NCI-H446 treated with DMSO at 0.1 percent for 48 hours (cell line): Measurements from ENCODE around the gene VASN.
A peak's percentile ranks its signal among the peaks of the same experiment; 100 is the strongest.

Experiments used
- DNase-seq: peaks from one replicate; lab custom pipeline; 2025; lab: John Stamatoyannopoulos, UW

Gene VASN

DNA sequence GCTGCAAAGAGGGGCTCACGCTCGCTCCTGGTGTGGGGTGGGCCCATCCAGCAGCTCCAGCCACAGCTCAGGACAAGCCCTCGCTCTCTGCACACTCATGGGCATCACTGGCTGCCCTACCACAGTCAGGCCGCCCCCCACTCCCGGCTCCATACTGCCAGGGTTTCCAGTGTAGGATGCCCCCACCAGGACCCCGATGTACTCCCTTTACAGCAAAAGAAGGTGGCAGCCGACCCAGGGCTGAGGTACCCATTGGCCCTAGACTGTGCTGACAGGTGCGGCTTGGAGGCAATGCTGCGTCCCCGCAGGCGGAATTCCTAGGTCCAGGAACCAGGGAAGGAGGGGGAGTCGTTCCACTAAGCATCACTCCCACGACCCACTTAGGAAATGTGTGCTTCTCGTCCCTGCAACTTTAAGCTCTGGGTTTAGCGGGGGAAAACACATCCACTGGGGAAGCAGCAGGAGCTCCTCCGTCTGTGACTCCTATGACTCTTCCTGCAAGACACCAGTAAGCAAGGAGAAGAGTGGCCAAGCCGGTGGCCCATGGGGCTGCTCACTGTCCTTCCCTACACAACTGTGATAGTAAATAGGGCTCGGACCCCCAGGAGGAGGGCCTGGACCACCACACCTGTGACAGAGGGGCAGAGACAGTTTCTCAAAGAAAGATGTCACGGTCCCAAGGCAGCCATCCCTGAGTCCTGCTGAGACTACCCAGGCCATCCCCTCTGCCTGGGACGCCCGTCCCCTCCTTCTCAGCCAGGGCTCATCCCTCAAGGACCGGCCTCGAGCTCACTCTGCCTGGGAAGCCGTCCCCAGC, 31.7 kb downstream of the VASN start:
- no peak for DNase-seq

DNA sequence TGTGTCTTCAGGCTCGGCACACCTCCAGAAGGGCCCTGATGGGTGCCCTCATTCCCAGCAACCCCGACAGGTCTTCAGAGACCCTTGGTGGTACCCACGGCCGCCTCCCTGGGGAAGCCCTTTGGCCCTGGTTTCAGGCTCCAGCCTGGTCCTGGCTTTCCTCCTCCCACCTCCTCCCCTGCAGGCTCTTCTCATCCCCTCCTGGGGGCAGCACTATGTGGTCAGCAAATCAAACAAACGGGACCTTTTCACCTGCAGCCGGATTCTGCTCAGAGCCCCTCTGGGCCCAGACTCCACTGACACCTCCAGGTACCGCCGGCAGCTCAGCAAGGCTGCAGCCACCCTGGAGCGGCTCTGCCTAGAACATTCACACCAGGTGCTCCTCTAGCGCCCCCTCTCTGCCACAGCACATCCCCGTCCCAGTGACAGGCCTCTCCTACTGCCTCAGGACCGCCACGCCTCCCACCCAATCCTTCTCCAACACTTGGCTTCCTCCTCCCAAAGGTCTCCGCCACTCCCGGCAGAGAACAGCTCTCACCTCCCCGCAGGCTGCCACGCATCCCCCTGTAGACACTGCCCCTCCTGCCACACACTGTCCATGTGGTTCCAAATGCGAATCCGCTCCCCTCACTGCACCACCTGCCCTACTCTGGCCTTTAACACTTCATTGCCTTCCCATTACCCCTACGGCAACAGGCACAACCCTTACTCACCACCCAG, 32.8 kb downstream of the VASN start:
- DNase-seq = no peak

DNA sequence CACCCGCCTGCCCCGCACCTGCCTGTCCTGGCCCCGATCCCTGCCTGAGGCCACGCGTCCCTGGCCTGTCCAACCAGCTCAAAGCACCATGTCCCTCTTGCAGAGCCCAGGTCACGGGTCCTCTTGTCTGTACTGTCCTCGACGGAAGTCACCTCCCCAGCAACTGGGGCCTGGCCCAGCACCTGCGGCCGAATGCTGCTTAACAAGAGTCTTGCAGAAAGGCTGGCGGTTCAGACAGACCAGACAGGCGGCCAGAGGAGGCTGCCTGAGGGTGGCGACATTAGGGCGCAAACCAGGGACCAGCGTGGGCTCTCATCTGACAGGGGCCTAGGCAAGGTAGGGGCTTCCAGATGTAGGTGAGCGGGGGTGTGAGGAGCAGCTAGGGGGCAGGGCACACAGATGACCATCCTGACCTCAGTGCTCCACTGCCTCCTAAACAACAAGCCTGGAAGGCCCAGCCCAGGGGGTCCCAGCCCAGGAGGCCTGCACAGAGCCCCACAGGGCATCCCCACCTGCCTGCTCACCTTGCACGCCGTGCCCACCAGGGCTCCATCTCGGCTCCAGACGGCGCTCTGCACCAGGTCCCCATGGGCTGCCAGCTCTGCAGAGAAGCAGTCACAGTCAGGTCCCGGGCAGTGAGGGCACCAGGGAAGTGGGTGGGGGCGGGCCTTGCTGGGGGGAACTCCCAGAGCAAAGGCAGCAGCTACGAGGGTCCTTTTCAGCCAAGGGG, 33.5 kb downstream of the VASN start:
- DNase-seq = no peak

DNA sequence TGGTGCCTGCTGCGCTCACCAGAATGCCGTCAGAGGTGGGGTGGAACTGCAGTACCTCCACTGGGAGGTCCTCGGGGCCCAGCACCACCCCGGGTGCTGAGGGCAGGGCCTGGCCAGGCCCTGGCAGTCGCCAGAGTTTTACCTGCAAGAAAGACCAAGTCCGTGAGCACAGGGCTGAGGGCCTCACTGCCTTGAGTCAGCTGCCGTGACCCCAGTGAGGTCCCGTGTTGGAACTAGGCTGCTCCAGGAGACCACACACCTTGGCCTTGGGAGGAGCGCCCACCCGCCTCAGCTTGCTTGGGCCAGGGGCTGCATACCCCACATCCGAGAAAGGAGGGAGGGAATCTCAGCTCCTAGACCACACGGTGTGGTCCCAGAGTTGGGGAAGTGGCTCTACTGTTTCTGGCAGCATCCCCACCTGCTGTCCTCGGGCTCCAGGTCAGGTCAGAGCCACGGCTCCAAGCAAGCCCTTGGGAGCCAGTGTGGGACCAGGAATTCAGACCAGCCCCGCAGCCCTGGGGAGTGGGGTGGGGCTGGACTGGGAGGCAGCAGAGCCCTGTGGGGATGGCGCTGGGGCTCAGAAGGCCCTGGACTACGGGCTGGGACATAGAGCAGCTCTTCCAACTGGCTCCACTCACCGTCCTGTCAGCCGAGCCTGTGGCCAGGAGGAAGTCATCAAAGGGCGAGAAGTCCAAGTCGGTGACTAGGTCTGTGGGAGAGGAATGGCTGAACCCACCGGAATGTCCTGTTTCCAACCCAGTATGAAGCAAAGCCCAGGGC, 36.1 kb downstream of the VASN start:
- no peak for DNase-seq

DNA sequence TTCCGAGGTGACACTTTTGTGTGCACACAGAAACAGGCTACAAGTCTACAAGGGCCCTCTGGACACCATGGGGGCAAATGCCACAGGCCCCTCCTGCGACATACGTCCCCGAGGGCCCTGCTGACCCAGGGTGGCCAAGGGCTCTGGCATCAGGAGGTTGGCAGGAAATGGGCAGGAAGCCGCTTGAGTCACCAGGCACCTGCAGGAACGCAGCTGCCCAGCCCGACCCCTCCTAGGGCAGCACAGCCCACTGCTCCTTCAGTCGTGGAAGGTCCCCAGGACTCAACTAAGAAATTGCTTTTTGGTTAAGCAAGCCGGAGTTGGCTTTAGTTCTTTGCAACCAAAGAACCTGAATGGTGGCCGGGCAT, 36.7 kb downstream of the VASN start:
- no peak for DNase-seq

DNA sequence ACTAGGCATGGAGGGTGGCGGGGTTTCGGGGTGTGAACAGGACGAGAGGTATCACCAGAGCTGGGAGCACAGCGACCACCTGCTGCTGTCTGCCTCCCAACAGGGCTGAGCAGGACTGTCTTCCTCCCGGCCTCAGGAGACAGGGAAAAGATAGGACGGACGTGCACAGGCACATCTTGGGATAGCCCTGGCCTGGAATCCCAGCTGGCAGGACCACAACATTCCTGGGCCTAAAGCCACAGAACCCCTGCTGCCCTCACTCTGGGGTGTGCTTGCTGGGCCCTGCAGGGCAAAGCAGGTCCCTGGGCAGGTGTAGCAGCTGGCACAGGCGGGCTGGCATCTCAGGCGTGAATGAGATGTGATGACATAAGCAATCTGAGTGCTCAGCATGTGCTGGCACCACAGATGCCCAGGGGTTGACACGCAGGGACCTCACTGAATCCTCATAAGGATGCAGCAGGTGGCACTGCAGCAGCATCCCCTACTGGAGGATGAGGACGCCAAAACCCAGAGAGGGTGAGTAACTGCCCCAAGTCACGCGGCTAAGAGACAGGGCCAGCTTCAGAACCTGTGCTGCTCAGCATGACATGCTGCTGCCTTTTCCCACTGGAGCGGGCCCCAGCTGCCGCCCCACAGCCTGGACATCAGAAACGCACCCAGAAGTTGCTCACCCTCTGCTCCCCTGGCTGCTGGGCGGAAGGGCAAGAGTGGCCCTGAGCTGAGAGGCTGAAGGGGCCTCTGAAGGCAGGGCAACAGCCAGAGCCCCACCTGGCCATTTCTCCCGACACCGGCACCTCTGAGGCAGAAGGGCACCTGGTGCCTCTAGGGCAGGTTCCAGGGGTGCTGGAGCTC, 37.7 kb downstream of the VASN start:
- no peak for DNase-seq

DNA sequence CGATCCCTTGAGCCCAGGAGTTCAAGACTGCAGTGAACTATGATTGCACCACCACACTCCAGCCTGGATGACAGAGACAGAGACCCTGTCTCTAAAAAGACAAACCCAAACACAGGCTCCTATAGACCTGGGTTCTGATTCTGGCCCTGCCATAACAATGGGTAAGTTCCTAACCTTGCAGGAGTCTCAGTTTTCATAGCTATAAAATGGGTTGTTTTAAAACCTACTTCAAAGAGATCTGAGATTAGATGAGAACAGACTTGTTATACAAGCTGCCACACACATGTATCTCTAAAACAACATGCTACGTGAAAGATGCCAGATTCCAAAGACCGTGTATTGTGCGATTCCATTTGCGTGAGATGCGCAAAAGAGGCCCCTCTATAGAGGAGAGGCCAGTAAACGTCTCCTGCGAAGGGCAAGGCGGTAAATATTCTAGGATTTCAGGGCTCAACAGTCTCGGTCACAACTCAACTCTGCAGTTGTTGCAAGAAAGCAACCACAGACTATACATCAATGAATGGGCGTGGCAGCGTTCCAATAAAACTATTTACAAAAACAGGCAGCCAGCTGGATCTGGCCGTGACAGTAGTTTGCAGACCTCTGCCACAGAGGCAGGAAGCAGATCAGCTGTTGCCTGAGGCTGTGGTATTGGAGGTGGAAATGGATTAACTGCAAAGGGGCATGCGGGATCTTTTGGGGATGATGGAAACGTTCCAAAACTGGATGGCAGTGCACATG, 38.9 kb downstream of the VASN start:
- DNase-seq = peak; percentile 9

DNA sequence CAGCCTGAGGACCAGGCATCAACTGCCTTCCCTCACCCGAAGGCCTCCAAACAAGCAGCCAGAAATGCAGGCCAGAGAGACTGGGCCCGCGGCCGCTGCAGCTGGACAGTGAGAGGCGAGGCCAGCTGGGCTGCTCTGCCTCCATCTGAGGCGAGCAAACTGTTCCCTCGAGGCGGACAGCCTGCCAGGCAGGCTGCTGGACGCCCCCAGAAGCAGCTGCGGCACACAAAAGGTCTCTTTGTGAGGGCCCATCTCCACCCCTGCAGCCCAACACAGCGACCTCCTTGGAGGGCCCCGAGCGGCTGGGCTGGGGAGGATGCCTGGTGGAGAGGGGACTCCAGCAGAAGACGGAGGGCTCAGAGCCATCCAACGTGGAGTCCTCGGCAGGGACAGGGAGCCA, 40.0 kb downstream of the VASN start:
- no peak for DNase-seq

DNA sequence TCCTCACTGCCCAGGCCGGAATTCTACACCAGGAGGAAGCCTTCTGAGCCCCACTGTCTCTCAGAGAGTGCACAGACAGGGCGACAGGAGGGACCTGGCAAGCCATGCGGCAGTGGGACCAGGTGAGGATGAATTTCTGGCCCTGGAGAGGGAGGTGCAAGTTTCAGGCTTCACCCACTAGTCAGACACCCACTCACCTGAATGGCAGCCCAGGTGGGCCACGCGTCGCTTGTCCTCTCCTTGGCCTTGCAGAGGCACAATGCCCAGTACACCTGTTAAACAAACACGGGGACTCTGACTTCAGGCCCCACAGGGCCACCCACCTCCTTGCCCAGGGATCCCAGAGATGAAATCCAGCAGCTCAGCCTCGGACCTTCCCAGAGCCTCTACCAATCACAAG, 40.5 kb downstream of the VASN start:
- no peak for DNase-seq

DNA sequence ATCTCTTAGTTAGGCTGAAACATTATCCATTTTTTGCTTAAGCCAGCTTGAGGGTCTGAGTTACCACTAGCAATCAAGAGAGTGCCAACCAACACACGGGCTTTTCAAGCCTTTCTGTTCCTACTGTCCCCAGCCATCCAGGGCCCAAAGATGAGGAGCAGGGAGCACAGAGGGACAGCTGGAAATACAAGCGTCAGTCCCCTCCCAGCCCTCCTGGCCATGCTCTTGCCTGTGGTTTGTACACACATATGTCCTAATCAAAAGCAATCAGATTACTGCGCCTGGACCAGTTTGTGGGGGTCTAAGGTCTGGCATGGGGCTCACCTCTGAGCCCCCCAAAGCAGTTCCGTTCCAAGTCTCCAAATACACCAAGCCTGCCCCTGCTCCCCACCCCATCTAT, 41.2 kb downstream of the VASN start:
- DNase-seq = no peak

DNA sequence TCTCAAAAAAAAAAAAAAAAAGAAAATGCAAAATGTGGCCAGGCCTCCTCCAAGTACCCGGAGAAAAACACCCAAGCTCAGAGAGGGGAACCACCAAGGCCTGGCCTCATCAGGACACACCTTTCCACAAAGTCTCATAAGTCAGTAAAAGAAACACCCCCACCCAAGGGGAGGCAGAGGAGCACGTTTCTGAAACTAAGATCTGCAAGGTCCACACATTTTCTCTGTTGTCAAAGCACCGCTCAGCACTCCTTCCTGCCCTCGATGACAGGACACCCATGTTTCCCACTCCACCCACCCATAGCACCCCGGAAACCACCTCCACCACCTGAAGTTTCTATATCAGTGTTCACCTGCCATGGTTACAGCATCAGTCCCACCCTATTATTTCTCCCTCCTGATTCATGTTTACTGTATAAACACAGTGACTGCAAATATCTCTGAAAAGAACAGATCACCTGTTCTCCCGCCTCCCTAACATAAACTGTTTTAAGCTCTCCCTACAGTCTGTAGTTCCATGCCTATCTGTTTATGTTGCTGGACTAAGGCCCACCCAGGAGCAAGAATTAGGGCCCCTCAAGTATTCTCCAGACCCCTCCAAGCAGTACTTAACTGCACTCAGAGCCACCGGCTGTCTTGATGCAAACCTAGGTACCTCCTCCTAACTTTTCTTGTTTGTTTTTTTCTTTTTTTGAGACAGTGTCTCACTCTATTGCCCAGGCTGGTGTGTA, 42.7 kb downstream of the VASN start:
- no peak for DNase-seq

DNA sequence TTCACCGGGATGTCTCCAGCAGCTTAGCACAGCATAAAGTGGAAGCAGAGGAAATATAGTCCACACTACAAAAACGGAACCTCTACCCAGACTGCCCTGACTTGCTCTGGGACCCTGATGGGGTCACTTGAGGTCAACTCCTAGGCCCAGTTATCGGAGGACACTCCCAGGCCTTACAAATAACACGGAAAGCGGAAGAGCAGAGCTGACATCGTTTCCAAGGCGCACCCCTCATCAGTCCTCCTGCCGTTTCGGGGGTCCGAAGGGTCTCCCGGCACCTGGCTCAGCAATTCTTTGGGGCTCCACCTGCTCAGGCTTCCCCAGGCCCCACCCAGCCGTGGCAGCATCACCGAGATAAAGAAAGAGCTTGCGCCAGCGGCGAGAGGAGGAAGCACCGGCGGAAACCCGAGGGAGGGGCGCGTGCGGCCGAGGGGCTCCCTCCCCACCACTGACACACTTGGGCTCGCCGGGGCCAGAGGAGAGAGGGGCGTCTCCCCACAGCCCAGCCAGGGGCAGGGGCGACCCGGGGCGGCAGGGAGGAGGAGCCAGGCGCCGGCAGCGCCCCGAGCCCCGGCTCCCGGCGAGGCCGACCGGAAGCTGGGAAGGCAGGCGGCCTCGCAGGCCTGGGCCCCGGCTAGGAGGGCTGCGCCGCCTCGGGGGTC, 44.0 kb downstream of the VASN start:
- no peak for DNase-seq

DNA sequence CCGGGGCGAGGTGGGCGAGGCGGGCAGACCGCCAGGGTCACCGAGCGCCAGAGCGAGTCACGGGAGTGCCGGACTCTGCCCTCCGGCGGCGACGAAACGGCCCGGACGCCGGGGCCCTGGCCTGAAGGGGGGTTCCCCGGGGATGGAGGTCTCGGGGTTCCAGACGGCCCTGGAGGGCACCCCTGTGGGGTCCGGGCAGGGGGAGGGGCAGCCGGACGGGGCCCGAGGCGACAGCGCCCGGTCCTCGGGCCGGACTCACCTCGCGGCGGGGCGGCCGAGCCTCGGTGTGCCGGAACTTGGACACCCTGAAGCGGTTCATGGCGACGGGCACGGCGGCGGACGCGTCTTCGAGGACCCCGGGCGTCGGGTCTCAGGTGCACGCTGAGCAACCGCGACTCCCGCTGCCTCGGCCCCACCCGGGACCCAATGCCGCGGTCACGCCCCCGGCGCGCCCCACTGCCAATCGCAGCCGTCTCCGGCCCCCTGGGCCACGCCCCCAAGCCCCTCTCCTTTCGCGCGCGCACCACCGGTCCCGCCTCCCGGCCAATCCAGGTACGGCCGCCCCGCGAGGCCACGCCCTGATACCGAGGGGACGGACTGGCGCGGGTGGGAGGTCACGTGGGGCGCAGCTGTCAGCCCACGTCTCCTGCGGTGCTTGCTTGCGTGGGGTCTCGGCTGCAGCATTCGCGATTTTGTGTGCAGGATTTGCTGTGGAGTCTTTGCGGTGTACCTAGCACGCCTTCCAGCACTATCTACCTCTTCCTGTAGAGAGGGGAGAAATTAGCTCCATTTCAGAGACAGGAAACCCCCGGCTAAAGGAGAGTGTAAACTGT, 44.8 kb downstream of the VASN start, which contains the start of gene CORO7:
TSS of gene CORO7 (minus strand) at position 397 of the 833 bp plus-strand sequence. CDS start at position 319, 78 bp downstream.
- peak; percentile 73 for DNase-seq

DNA sequence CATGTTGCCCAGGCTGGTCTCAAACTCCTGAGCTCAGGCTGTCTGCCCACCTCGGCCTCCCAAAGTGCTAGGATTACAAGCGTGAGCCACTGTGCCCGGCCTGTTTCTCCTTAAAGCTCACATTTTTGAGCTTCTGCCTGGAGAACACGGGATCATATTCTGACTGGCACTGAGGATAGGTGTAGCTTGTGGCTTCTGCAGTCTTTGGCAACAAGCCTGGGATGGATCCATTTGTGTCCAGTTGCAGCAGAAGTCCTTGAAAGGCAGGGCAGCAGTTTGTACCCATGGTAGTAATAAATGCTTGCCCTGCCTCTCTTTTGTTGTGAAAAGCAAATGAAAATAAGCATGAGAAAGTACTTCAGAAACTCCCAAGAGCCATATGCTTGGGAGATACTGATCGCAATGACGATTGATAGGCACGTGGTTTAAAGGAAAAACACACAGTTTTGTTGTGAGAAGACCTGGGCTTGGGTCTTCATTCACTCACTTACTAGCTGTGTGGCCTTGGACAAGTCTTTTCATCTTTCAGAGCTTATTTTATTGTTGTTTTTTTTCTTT, 47.8 kb downstream of the VASN start:
- no peak for DNase-seq

DNA sequence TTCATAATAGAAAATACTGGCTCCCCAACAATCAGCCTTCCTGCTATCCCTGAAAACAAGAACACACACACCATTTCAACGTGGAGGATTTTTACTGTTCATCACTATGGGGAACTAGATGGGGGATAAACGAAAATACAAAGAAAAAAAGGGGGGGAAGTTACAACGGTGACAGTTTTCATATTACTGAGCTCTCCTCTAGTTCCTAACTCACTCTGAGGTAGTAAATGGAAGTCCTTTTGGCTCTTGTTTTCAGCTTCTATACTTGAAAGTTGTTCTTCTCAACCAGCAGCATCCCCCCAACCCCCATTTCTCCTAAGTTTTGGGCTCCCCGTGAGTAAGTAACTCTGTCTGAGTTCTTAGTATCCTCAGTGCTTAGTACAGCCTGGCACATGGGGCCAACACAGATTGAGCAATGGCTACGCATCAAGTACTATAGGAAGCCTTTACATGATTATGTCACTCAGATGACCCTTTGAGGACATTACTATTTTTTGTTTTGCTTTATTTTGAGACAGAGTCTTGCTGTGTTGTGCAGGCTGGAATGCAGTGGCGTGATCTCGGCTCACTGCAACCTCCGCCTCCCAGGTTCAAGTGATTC, 49.0 kb downstream of the VASN start:
- DNase-seq = no peak

DNA sequence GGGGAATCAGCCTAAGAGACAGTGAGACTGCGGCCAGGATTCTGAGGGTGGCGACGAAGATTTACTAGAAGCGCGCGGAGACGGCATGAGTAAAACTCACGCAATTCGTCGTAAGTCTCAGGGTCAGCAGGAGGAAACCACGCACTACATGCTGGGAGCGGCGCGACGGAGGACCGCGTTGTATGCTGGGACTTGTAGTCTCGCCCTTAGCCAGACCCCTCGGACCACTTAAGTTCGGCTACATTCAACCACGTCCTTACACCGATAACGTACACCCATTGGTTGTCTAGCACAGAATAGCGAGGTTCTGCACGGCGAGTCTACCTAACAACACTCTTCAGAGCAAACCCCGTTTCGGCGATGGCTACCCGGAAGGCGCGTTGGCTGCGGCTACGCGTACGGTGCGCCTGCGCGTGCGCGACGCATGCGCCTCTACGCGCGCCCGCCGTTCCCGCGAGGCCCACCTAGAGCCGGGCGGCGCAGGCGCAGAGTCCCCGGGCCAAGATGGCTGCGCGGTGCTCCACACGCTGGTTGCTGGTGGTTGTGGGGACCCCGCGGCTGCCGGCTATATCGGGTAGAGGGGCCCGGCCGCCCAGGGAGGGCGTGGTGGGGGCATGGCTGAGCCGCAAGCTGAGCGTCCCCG, 53.9 kb downstream of the VASN start, which contains the start of gene DNAJA3:
TSS of gene DNAJA3 (plus strand) at position 491 of the 643 bp plus-strand sequence. CDS start at position 505, 14 bp downstream.
- peak; percentile 90 for DNase-seq
